Astrocyte (in vitro differentiated cells and primary cell): Measurements from ENCODE around the gene FADS3. TPM values are rescaled to one million over a fixed set of nuclear protein-coding genes. Genes with fewer than 3 reads are reported as not detected.

Experiments used
- DNase-seq: peaks from one replicate; pipeline ENCODE4 v3.0.0-alpha.2; 2010; ENCODE audit warnings: low read depth
- FAIRE-seq: peaks from 2 replicates; lab custom pipeline; 2011; peaks lifted over from hg19 to GRCh38; lab: Jason Lieb, UNC
- H2AFZ ChIP-seq: 2 replicates; pipeline ENCODE4 v1.6.0; 2012; ENCODE audit warnings: low read depth, low read length, inconsistent platforms
- H3K27ac ChIP-seq: 2 replicates; pipeline ENCODE4 v1.5.1; 2011; ENCODE audit warnings: low read depth, low read length, inconsistent platforms
- H3K27me3 ChIP-seq: 2 replicates; pipeline ENCODE4 v1.6.0; 2011; ENCODE audit warnings: low read length, inconsistent platforms; ENCODE audit not compliant: insufficient read depth
- H3K36me3 ChIP-seq: 2 replicates; pipeline ENCODE4 v1.5.1; 2011; ENCODE audit warnings: low read length, inconsistent platforms; ENCODE audit not compliant: insufficient read depth
- H3K4me1 ChIP-seq: 2 replicates; pipeline ENCODE4 v1.5.1; 2011; ENCODE audit warnings: low read length, inconsistent platforms; ENCODE audit not compliant: insufficient read depth
- H3K4me2 ChIP-seq: 2 replicates; pipeline ENCODE4 v1.6.0; 2012; ENCODE audit warnings: low read length, inconsistent platforms
- H3K4me3 ChIP-seq: 2 replicates; pipeline ENCODE4 v1.5.1; 2011; ENCODE audit warnings: low read depth, mild to moderate bottlenecking, low read length, inconsistent platforms; ENCODE audit not compliant: insufficient read depth
- H3K79me2 ChIP-seq: 2 replicates; pipeline ENCODE4 v1.6.0; 2012; ENCODE audit warnings: mild to moderate bottlenecking, low read length, inconsistent platforms; ENCODE audit not compliant: insufficient read depth
- H3K9ac ChIP-seq: 2 replicates; pipeline ENCODE4 v1.6.0; 2012; ENCODE audit warnings: mild to moderate bottlenecking, low read length, inconsistent platforms
- H3K9me3 ChIP-seq: 2 replicates; pipeline ENCODE4 v1.5.1; 2012; ENCODE audit warnings: low read depth, mild to moderate bottlenecking, low read length, inconsistent platforms; ENCODE audit not compliant: insufficient read depth
- H4K20me1 ChIP-seq: 2 replicates; pipeline ENCODE4 v1.6.0; 2012; ENCODE audit warnings: low read length, inconsistent platforms; ENCODE audit not compliant: insufficient read depth
- H3K27ac Mint-ChIP-seq: one replicate; pipeline ENCODE4 v1.8.0; 2021; ENCODE audit warnings: mild to moderate bottlenecking, mixed read lengths; ENCODE audit not compliant: unreplicated experiment
- H3K27me3 Mint-ChIP-seq: one replicate; pipeline ENCODE4 v1.8.0; 2021; ENCODE audit warnings: low read depth, mixed read lengths; ENCODE audit not compliant: unreplicated experiment
- H3K36me3 Mint-ChIP-seq: one replicate; pipeline ENCODE4 v1.8.0; 2021; ENCODE audit warnings: low read depth, mixed read lengths; ENCODE audit not compliant: unreplicated experiment
- H3K4me1 Mint-ChIP-seq: one replicate; pipeline ENCODE4 v1.8.0; 2021; ENCODE audit warnings: low read depth, mixed read lengths; ENCODE audit not compliant: unreplicated experiment
- H3K4me3 Mint-ChIP-seq: one replicate; pipeline ENCODE4 v1.8.0; 2021; ENCODE audit warnings: mild to moderate bottlenecking, moderate library complexity, mixed read lengths; ENCODE audit not compliant: unreplicated experiment
- H3K9me3 Mint-ChIP-seq: one replicate; pipeline ENCODE4 v1.8.0; 2021; ENCODE audit warnings: mild to moderate bottlenecking, mixed read lengths; ENCODE audit not compliant: unreplicated experiment
- CTCF ChIP-seq: IDR thresholded peaks from 2 replicates; pipeline ENCODE4 v1.5.1; 2011; ENCODE audit warnings: low read depth, mild to moderate bottlenecking, inconsistent platforms, low read length, moderate library complexity; ENCODE audit not compliant: insufficient read depth
- EZH2 ChIP-seq: IDR thresholded peaks from 2 replicates; pipeline ENCODE4 v1.6.1; 2012; ENCODE audit warnings: mild to moderate bottlenecking, low read length, inconsistent platforms; ENCODE audit not compliant: insufficient read depth
- total RNA-seq: library from RNA; stranded (reverse); gene quantifications from 2 replicates; pipeline ENCODE4 v1.2.1, GENCODE V29; 2021

The FADS3 gene
- total RNA-seq, 1 donor from 2014 or later: 59.1 TPM

- Histone ChIP-seq H4K20me1 (no peaks in the 10 kb centered on the region), H3K27me3 (no peaks in the 10 kb centered on the region), H3K9me3 (no peaks in the 10 kb centered on the region), H3K4me1 (peaks cover 9% of the 10 kb centered on the region), H3K27ac (no peak overlapping the region), H3K79me2 (no peaks in the 10 kb centered on the region), H3K4me3 (no peak overlapping the region), H2AFZ (no peak overlapping the region), H3K4me2 (no peak overlapping the region), H3K9ac (no peak overlapping the region), H3K36me3 (no peaks in the 10 kb centered on the region)
- peaks cover 3% of the 10 kb centered on the region for H3K4me1 Mint-ChIP-seq
- no peak for DNase-seq
- no peak for FAIRE-seq
- no peak overlapping the region for H3K27ac Mint-ChIP-seq
- H3K4me3 Mint-ChIP-seq: no peak overlapping the region
- TF ChIP-seq CTCF (no peak), EZH2 (no peak)
- peaks cover 6% of the 10 kb centered on the region for H3K27me3 Mint-ChIP-seq
- peaks cover 20% of the 10 kb centered on the region for H3K36me3 Mint-ChIP-seq
- peaks cover 3% of the 10 kb centered on the region for H3K9me3 Mint-ChIP-seq
Measured at GRCh38 chr11:61874377-61874809, 17.0 kb downstream of the FADS3 start.

GRCh38 chr11:61873588-61874376 is 17.6 kb downstream of the FADS3 start:
- DNase-seq: no peak
- no peak overlapping the region for H3K27ac Mint-ChIP-seq
- no peak overlapping the region for H3K4me3 Mint-ChIP-seq
- Histone ChIP-seq H3K9ac (no peak overlapping the region), H3K36me3 (no peaks in the 10 kb centered on the region), H3K79me2 (no peaks in the 10 kb centered on the region), H3K4me3 (no peak overlapping the region), H4K20me1 (no peaks in the 10 kb centered on the region), H3K4me1 (peaks cover 9% of the 10 kb centered on the region), H3K27me3 (no peaks in the 10 kb centered on the region), H3K4me2 (no peak overlapping the region), H2AFZ (no peak overlapping the region), H3K27ac (no peak overlapping the region), H3K9me3 (no peaks in the 10 kb centered on the region)
- FAIRE-seq: no peak
- H3K4me1 Mint-ChIP-seq: peaks cover 3% of the 10 kb centered on the region
- H3K36me3 Mint-ChIP-seq: peaks cover 20% of the 10 kb centered on the region
- TF ChIP-seq EZH2 (no peak), CTCF (no peak)
- peaks cover 6% of the 10 kb centered on the region for H3K27me3 Mint-ChIP-seq
- peaks cover 3% of the 10 kb centered on the region for H3K9me3 Mint-ChIP-seq
